H7 (cell line): ENCODE data around the gene KLRC2. TPM values are rescaled to one million over a fixed set of nuclear protein-coding genes. Genes with fewer than 3 reads are reported as not detected.
"Not testable (repeated sequence)": the region's sequence is repeated elsewhere in the genome, so short reads cannot be mapped to it uniquely, and the experiment has no call there.

Experiments used
- DNase-seq: peaks from one replicate; pipeline ENCODE4 v3.0.0; 2012
- H3K27me3 ChIP-seq: 2 replicates; pipeline ENCODE4 v1.6.0; 2011; ENCODE audit warnings: mild to moderate bottlenecking, low read length; ENCODE audit not compliant: control insufficient read depth, insufficient read depth
- H3K36me3 ChIP-seq: replicated peaks from 2 replicates; pipeline ENCODE4 v1.5.1; 2011; ENCODE audit warnings: low read length; ENCODE audit not compliant: control insufficient read depth, insufficient read depth
- H3K4me3 ChIP-seq: 2 replicates; pipeline ENCODE4 v1.5.1; 2011; ENCODE audit warnings: low read depth, mild to moderate bottlenecking, control low read depth, low read length, moderate library complexity; ENCODE audit not compliant: insufficient read depth
- total RNA-seq: library from RNA; depleted of rRNA; stranded (reverse); fragments of >200 nt; shearing (Covaris generic); gene quantifications from 2 replicates; pipeline ENCODE4 v1.2.3, GENCODE V29; 2014

KLRC2 gene
- total RNA-seq, 1 experiment from 2014 or later = not detected

GRCh38 chr12:10425938-10426337 is 9.9 kb downstream of the KLRC2 start:
- not testable (repeated sequence) for DNase-seq, H3K36me3 ChIP-seq, H3K27me3 ChIP-seq, H3K4me3 ChIP-seq

GRCh38 chr12:10424260-10424899 is 11.4 kb downstream of the KLRC2 start:
- not testable (repeated sequence) for DNase-seq, H3K4me3 ChIP-seq, H3K36me3 ChIP-seq, H3K27me3 ChIP-seq

- not testable (repeated sequence) for H3K27me3 ChIP-seq, DNase-seq
Observed at GRCh38 chr12:10422159-10422558, 13.7 kb downstream of the KLRC2 start.

GRCh38 chr12:10420334-10420733 is 15.5 kb downstream of the KLRC2 start, which contains the start of gene KLRC3:
Gene KLRC3 (minus strand): TSS chr12:10420595. CDS start chr12:10420550, 45 bp downstream.
- not testable (repeated sequence) for H3K27me3 ChIP-seq, DNase-seq, H3K4me3 ChIP-seq, H3K36me3 ChIP-seq

More at GRCh38 chr12:10422159-10422558, 13.7 kb downstream of the KLRC2 start:
- not testable (repeated sequence) for H3K36me3 ChIP-seq, H3K4me3 ChIP-seq

GRCh38 chr12:10409392-10409791 is 26.4 kb downstream of the KLRC2 start, which contains the start of gene KLRC4:
Gene KLRC4 (minus strand): TSS chr12:10409757. CDS start chr12:10409575, 182 bp downstream.
- no peak for DNase-seq
- Histone ChIP-seq H3K4me3 (no peak within 1 kb of the TSS), H3K36me3 (no peaks in the 10 kb centered on the region), H3K27me3 (no peaks in the 10 kb centered on the region)

GRCh38 chr12:10408842-10409241 is 27.0 kb downstream of the KLRC2 start:
- H3K36me3 ChIP-seq = no peaks in the 10 kb centered on the region

GRCh38 chr12:10406725-10407124 is 29.1 kb downstream of the KLRC2 start:
- no peak for DNase-seq
- H3K36me3 ChIP-seq = no peaks in the 10 kb centered on the region
- H3K27me3 ChIP-seq = no peaks in the 10 kb centered on the region
- H3K4me3 ChIP-seq = no peak overlapping the region

More at GRCh38 chr12:10408842-10409241, 27.0 kb downstream of the KLRC2 start:
- Histone ChIP-seq H3K4me3 (no peak overlapping the region), H3K27me3 (no peaks in the 10 kb centered on the region)
- no peak for DNase-seq

GRCh38 chr12:10405294-10405693 is 30.5 kb downstream of the KLRC2 start:
- Histone ChIP-seq H3K4me3 (no peak overlapping the region), H3K27me3 (no peaks in the 10 kb centered on the region)
- DNase-seq = no peak

GRCh38 chr12:10404798-10405197 is 31.0 kb downstream of the KLRC2 start:
- Histone ChIP-seq H3K27me3 (no peaks in the 10 kb centered on the region), H3K4me3 (no peak overlapping the region), H3K36me3 (no peaks in the 10 kb centered on the region)
- DNase-seq = no peak

More at GRCh38 chr12:10405294-10405693, 30.5 kb downstream of the KLRC2 start:
- H3K36me3 ChIP-seq = no peaks in the 10 kb centered on the region

- no peaks in the 10 kb centered on the region for H3K27me3 ChIP-seq
- no peak overlapping the region for H3K4me3 ChIP-seq
- no peaks in the 10 kb centered on the region for H3K36me3 ChIP-seq
- no peak for DNase-seq
Observed at GRCh38 chr12:10400829-10401228, 35.0 kb downstream of the KLRC2 start.

GRCh38 chr12:10398168-10398567 is 37.6 kb downstream of the KLRC2 start:
- H3K4me3 ChIP-seq = no peak overlapping the region

GRCh38 chr12:10397296-10397695 is 38.5 kb downstream of the KLRC2 start:
- Histone ChIP-seq H3K27me3 (no peaks in the 10 kb centered on the region), H3K4me3 (no peak overlapping the region), H3K36me3 (no peaks in the 10 kb centered on the region)
- DNase-seq = no peak

More at GRCh38 chr12:10398168-10398567, 37.6 kb downstream of the KLRC2 start:
- no peaks in the 10 kb centered on the region for H3K27me3 ChIP-seq
- DNase-seq = no peak
- no peaks in the 10 kb centered on the region for H3K36me3 ChIP-seq

- not testable (repeated sequence) for H3K36me3 ChIP-seq, DNase-seq, H3K27me3 ChIP-seq
- H3K4me3 ChIP-seq = peak overlapping the region; percentile 12; the same call in 1 of the 2 replicates
Observed at GRCh38 chr12:10396176-10396575, 39.6 kb downstream of the KLRC2 start.

- no peaks in the 10 kb centered on the region for H3K36me3 ChIP-seq
Observed at GRCh38 chr12:10395390-10395998, 40.3 kb downstream of the KLRC2 start.

GRCh38 chr12:10394531-10395152 is 41.2 kb downstream of the KLRC2 start:
- not testable (repeated sequence) for H3K4me3 ChIP-seq, H3K36me3 ChIP-seq, DNase-seq, H3K27me3 ChIP-seq

More at GRCh38 chr12:10395390-10395998, 40.3 kb downstream of the KLRC2 start:
- no peak overlapping the region for H3K4me3 ChIP-seq
- no peak for DNase-seq
- H3K27me3 ChIP-seq = no peaks in the 10 kb centered on the region
